GM12878 (cell line): Measurements from ENCODE around the gene ABCD4. TPM values are rescaled to one million over a fixed set of nuclear protein-coding genes. Genes with fewer than 3 reads are reported as not detected.

Experiments
- ATAC-seq: fragments of 200-7000 bp; cut with Tn5 transposase; 3 replicates; pipeline ENCODE4 v1.9.1; 2020; ENCODE audit warnings: mild to moderate bottlenecking, moderate library complexity
- BruUV-seq: library from RNA; stranded (reverse); fragments of 400-500 nt; replicated peaks from 2 replicates; lab custom pipeline; 2021; lab: Mats Ljungman, UMichigan
- CTCF ChIA-PET: fragments of 300-600 bp; sonication (Branson Sonifier 250); formaldehyde crosslinking; extraction: SDS; loops from one replicate; lab custom pipeline; 2021; ENCODE audit warnings: inconsistent platforms; lab: Yijun Ruan, JAX
- POLR2A ChIA-PET: fragments of 350-600 bp; formaldehyde crosslinking; extraction: SDS; loops from one replicate; lab custom pipeline; 2021; ENCODE audit warnings: inconsistent platforms; lab: Charles Lee
- RAD21 ChIA-PET: fragments of 300-600 bp; sonication (Branson Sonifier 250); formaldehyde crosslinking; loops from one replicate; lab custom pipeline; 2023; ENCODE audit warnings: antibody characterized with exemption; ENCODE audit not compliant: unreplicated experiment; lab: Charles Lee
- SMC1A ChIA-PET: fragments of 300-600 bp; sonication (Branson Sonifier 250); formaldehyde crosslinking; loops from one replicate; lab custom pipeline; 2023; ENCODE audit not compliant: unreplicated experiment, uncharacterized antibody; lab: Charles Lee
- DNase-seq: peaks from one replicate; pipeline ENCODE4 v3.0.0-alpha.2; 2011; ENCODE audit warnings: low read depth, low spot score
- FAIRE-seq: peaks from 3 replicates; lab custom pipeline; 2011; peaks lifted over from hg19 to GRCh38; lab: Jason Lieb, UNC
- H2AFZ ChIP-seq: 2 replicates; pipeline ENCODE4 v1.6.0; 2011; ENCODE audit warnings: low read depth, low read length, control low read depth; ENCODE audit not compliant: control insufficient read depth
- H3K27ac ChIP-seq: 2 replicates; pipeline ENCODE4 v1.5.1; 2011; ENCODE audit warnings: control low read depth; ENCODE audit not compliant: control insufficient read depth, insufficient read depth
- H3K27me3 ChIP-seq, 2 experiments: replicated peaks in 1 of 2; 2 replicates each; pipeline versions ENCODE4 v1.6.0 to v1.6.1; 2011; ENCODE audit warnings: low read length in 1 of 2; ENCODE audit not compliant: control insufficient read depth in 2 of 2, insufficient read depth in 2 of 2
- H3K36me3 ChIP-seq, 2 experiments: 2 replicates each; pipeline ENCODE4 v1.5.1; 2011; ENCODE audit warnings: low read length in 1 of 2; ENCODE audit not compliant: control insufficient read depth in 2 of 2, insufficient read depth in 2 of 2
- H3K4me1 ChIP-seq: 2 replicates; pipeline ENCODE4 v1.6.1; 2011; ENCODE audit warnings: mild to moderate bottlenecking, low read length, moderate library complexity, mixed read lengths; ENCODE audit not compliant: control insufficient read depth, insufficient read depth
- H3K4me2 ChIP-seq: 2 replicates; pipeline ENCODE4 v1.6.0; 2011; ENCODE audit warnings: control low read depth; ENCODE audit not compliant: control insufficient read depth, insufficient read depth
- H3K4me3 ChIP-seq: fragments of 200-600 bp; sonication (generic); 2 replicates; pipeline ENCODE4 v1.5.1; 2016
- H3K79me2 ChIP-seq: 2 replicates; pipeline ENCODE4 v1.6.0; 2011; ENCODE audit warnings: low read length; ENCODE audit not compliant: control insufficient read depth, insufficient read depth
- H3K9ac ChIP-seq: 2 replicates; pipeline ENCODE4 v1.8.0; 2011; ENCODE audit warnings: low read length, control low read depth, mixed read lengths; ENCODE audit not compliant: control insufficient read depth, insufficient read depth
- H3K9me3 ChIP-seq: replicated peaks from 3 replicates; pipeline ENCODE4 v1.5.1; 2011; ENCODE audit warnings: mild to moderate bottlenecking, low read length; ENCODE audit not compliant: control insufficient read depth, insufficient read depth
- H4K20me1 ChIP-seq: 2 replicates; pipeline ENCODE4 v1.6.0; 2011; ENCODE audit not compliant: control insufficient read depth, insufficient read depth
- ATF2 ChIP-seq: IDR thresholded peaks from 2 replicates; pipeline ENCODE4 v1.6.1; 2012; ENCODE audit warnings: low read length, inconsistent platforms
- EZH2 ChIP-seq: IDR thresholded peaks from 2 replicates; pipeline ENCODE4 v1.6.1; 2012; ENCODE audit warnings: low read depth, mild to moderate bottlenecking, control low read depth, inconsistent platforms, low read length, borderline replicate concordance; ENCODE audit not compliant: control insufficient read depth
- SIN3A ChIP-seq: IDR thresholded peaks from 2 replicates; pipeline ENCODE4 v1.6.1; 2012; ENCODE audit warnings: low read depth, low read length, improper control_type of control experiment
- SUZ12 ChIP-seq: fragments of 200-600 bp; sonication (generic); IDR thresholded peaks from one replicate; pipeline ENCODE4 v1.6.1; 2018; ENCODE audit warnings: antibody characterized with exemption, mild to moderate bottlenecking; ENCODE audit not compliant: unreplicated experiment
- WGBS: methylation state at CpG from one replicate; pipeline ENCODE4 v1.1.6; 2016; ENCODE audit warnings: low lambda C conversion rate; ENCODE audit not compliant: insufficient replicate concordance, insufficient coverage; ENCODE audit errors: missing lambda C conversion rate; 5-methylcytosine and 5-hydroxymethylcytosine counted together
- in situ Hi-C: fragments of 300-500 bp; cut with MboI; formaldehyde crosslinking; loops from 9 replicates; pipeline ENCODE4 v1.14.3; 2018; ENCODE audit warnings: mixed read lengths
- intact Hi-C: fragments of 100-400 bp; cut with micrococcal nuclease; formaldehyde crosslinking; loops from one replicate; pipeline ENCODE4 v1.14.2; 2022; ENCODE audit not compliant: unreplicated experiment
- polyA plus RNA-seq, 11 experiments: library from polyadenylated mRNA; depleted of rRNA in 4 of 11; unstranded in 6 of 11; stranded (reverse) in 5 of 11; fragments of >200 nt; fragmentation: Nextera tagmentation in 4 of 11; fragmentation: Illumina TruSeq in 1 of 11; extraction: Ambion mirVana in 4 of 11; extraction: Trizol in 1 of 11; gene quantifications; 1 replicate in 1 of 11; 2 replicates in 10 of 11; pipeline versions ENCODE4 v1.2.1 to v1.2.3, GENCODE V29; 2011 to 2016; ENCODE audit warnings: inconsistent platforms in 2 of 11, missing spikeins in 2 of 11, low read depth in 1 of 11
- total RNA-seq, 4 experiments: library from RNA; depleted of rRNA in 3 of 4; stranded (reverse); fragments of >200 nt in 3 of 4; fragmentation: Illumina TruSeq in 1 of 4; extraction: Trizol in 1 of 4; gene quantifications; 2 replicates each; pipeline versions ENCODE4 v1.2.1 to v1.2.3, GENCODE V29; 2013 to 2021

The ABCD4 gene
- total and polyA plus RNA-seq, 10 of the 15 experiments (the other 5 are each of a cell fraction or from before 2014, with no cell fraction given) = 5.7 to 29.5 (median 23.4) TPM

DNA sequence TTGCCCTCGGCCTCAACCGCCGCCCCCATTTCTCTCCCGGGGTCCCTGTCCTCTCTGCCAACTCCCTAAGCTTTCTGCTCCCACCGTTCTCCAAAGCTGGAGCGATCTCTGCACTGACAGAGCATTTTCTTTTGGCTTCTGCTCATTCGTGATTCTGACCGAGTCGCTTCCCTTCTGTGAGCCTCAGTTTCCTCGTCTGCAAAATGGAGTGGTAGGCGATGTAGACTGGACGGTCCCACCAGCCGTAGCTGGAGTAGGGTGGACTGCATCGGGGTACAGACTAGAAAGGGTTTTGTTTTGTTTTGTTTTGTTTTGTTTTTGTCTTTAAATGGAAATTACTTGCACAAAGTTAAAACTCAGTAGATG is 61.1 kb downstream of the ABCD4 start:
- Histone ChIP-seq H3K9me3 (no peaks in the 10 kb centered on the region), H3K27me3 (peaks cover 23 to 38% of the 10 kb centered on the region in 2 experiments), H3K4me2 (no peak overlapping the region), H3K36me3 (no peaks in the 10 kb centered on the region), H3K4me3 (no peak overlapping the region), H3K27ac (no peak overlapping the region), H3K4me1 (no peaks in the 10 kb centered on the region), H3K79me2 (no peaks in the 10 kb centered on the region), H4K20me1 (no peaks in the 10 kb centered on the region), H3K9ac (no peak overlapping the region), H2AFZ (no peak overlapping the region)
- CTCF ChIA-PET = no interaction called here
- intact Hi-C loops = no loop called here
- no TSS peak for BruUV-seq
- no peak for ATAC-seq
- in situ Hi-C loops = no loop called here
- no peak for DNase-seq
- RAD21 ChIA-PET = interaction anchor here (0.6 kb wide), 1 partner anchor 10 kb away, joined by 4 read pairs; no protein-coding TSS in a partner anchor
- TF ChIP-seq EZH2 = 0 out of 2 replicates have a peak, but pooled peaks have one; percentile 73
- TF ChIP-seq ATF2 = no peak
- FAIRE-seq = peak; percentile 18
- 24% methylated on average over 14 of the region's 14 CpGs for WGBS
- POLR2A ChIA-PET = no interaction called here
- SMC1A ChIA-PET = no interaction called here

- Histone ChIP-seq H3K4me2 (peak overlapping the region; percentile 41; the same call in 1 of the 2 replicates), H3K27me3 (peaks cover 23 to 38% of the 10 kb centered on the region in 2 experiments), H3K4me3 (no peak overlapping the region), H3K9ac (no peak overlapping the region), H3K9me3 (no peaks in the 10 kb centered on the region), H3K4me1 (no peaks in the 10 kb centered on the region), H3K79me2 (no peaks in the 10 kb centered on the region), H4K20me1 (no peaks in the 10 kb centered on the region), H2AFZ (no peak overlapping the region), H3K36me3 (no peaks in the 10 kb centered on the region), H3K27ac (no peak overlapping the region)
- no peak for FAIRE-seq
- no peak for DNase-seq
- peak; percentile 14 for TF ChIP-seq SUZ12
- TF ChIP-seq SIN3A = no peak
- peak; percentile 15; the same call in 1 of the 2 replicates for TF ChIP-seq EZH2
- 27% methylated on average over 73 of the region's 80 CpGs for WGBS
- ChIA-PET SMC1A (no interaction called here), CTCF (no interaction called here), POLR2A (interaction anchor here (1.0 kb wide), 1 partner anchor 222 kb away, joined by 3 read pairs; the partner anchor contains the start of genes BBOF1 and ENTPD5), RAD21 (no interaction called here)
- ATAC-seq = peak; percentile 27
- no TSS peak for BruUV-seq
- intact Hi-C loops (no loop called here), in situ Hi-C loops (no loop called here)
Observed at GRCh38 chr14:74240794-74241651, 61.7 kb downstream of the ABCD4 start.
